GM12874 (cell line): ENCODE results near the gene ERC2.

Experiments
- CTCF ChIP-seq: IDR thresholded peaks from 2 replicates; pipeline ENCODE4 v1.5.1; 2011; ENCODE audit warnings: low read depth, mild to moderate bottlenecking, control low read depth, low read length, moderate library complexity; ENCODE audit not compliant: insufficient read depth

ERC2 gene

GRCh38 chr3:55645422-55645821 is 822.8 kb downstream of the ERC2 start:
- no peak for TF ChIP-seq CTCF

- TF ChIP-seq CTCF, result no peak
Observed at GRCh38 chr3:55643283-55643682, 825.0 kb downstream of the ERC2 start.

GRCh38 chr3:55641964-55642363 is 826.3 kb downstream of the ERC2 start:
- no peak for TF ChIP-seq CTCF

- no peak for TF ChIP-seq CTCF
Observed at GRCh38 chr3:55639896-55640765, 828.1 kb downstream of the ERC2 start.

GRCh38 chr3:55639143-55639542 is 829.1 kb downstream of the ERC2 start:
- no peak for TF ChIP-seq CTCF

- no peak for TF ChIP-seq CTCF
Observed at GRCh38 chr3:55637906-55638638, 830.2 kb downstream of the ERC2 start.

GRCh38 chr3:55636300-55637195 is 831.7 kb downstream of the ERC2 start:
- TF ChIP-seq CTCF, result no peak
